HepG2 (cell line): ENCODE data around the gene OR2T33. TPM values are rescaled to one million over a fixed set of nuclear protein-coding genes. Genes with fewer than 3 reads are reported as not detected.

Source experiments
- ATAC-seq: fragments of 200-7000 bp; cut with Tn5 transposase; 3 replicates; pipeline ENCODE4 v1.9.1; 2020; ENCODE audit warnings: mild to moderate bottlenecking, moderate library complexity
- BruUV-seq: library from RNA; stranded (reverse); fragments of 400-500 nt; replicated peaks from 2 replicates; lab custom pipeline; 2021; lab: Mats Ljungman, UMichigan
- CTCF ChIA-PET: fragments of 300-600 bp; formaldehyde crosslinking; extraction: SDS; loops from one replicate; lab custom pipeline; 2021; ENCODE audit warnings: low total read pairs, inconsistent platforms, low intra/inter-chr PET ratio; lab: Yijun Ruan, JAX
- POLR2A ChIA-PET: fragments of 350-600 bp; sonication (Branson Sonifier 250); formaldehyde crosslinking; loops from one replicate; lab custom pipeline; 2020; ENCODE audit warnings: antibody characterized with exemption, inconsistent platforms; lab: Yijun Ruan, JAX
- DNase-seq: peaks from one replicate; pipeline ENCODE4 v3.0.0-alpha.2; 2015; ENCODE audit warnings: low spot score
- FAIRE-seq: peaks from 3 replicates; lab custom pipeline; 2011; peaks lifted over from hg19 to GRCh38; lab: Jason Lieb, UNC
- H2AFZ ChIP-seq: one replicate; pipeline ENCODE4 v1.6.1; 2011; ENCODE audit warnings: low read length, inconsistent platforms
- H3K27ac ChIP-seq: fragments of 300-600 bp; 3 replicates; pipeline ENCODE4 v1.8.0; 2011; ENCODE audit warnings: mixed run types, mild to moderate bottlenecking, mixed read lengths, low read length, inconsistent platforms; ENCODE audit not compliant: insufficient read depth; ENCODE audit errors: extremely low read length
- H3K27me3 ChIP-seq, 2 experiments: fragments of 200-600 bp in 1 of 2; 2 replicates in 1 of 2; 3 replicates in 1 of 2; pipeline versions ENCODE4 v1.6.0 to v1.8.0; 2011; ENCODE audit warnings: low read length in 2 of 2, mild to moderate bottlenecking in 2 of 2, moderate library complexity in 2 of 2, inconsistent platforms in 1 of 2; ENCODE audit not compliant: insufficient read depth in 2 of 2, control insufficient read depth in 1 of 2
- H3K36me3 ChIP-seq, 2 experiments: fragments of 200-600 bp in 1 of 2; replicated peaks in 1 of 2; 2 replicates in 1 of 2; 3 replicates in 1 of 2; pipeline versions ENCODE4 v1.5.1 to v1.8.0; 2011; ENCODE audit warnings: low read length in 2 of 2, inconsistent platforms in 1 of 2; ENCODE audit not compliant: insufficient read depth in 2 of 2, control insufficient read depth in 1 of 2
- H3K4me1 ChIP-seq: 2 replicates; pipeline ENCODE4 v1.5.1; 2012; ENCODE audit warnings: low read length, inconsistent platforms; ENCODE audit not compliant: insufficient read depth
- H3K4me2 ChIP-seq: 2 replicates; pipeline ENCODE4 v1.6.0; 2011; ENCODE audit warnings: low read depth, low read length, inconsistent platforms
- H3K4me3 ChIP-seq, 3 experiments: fragments of 200-600 bp in 1 of 3; sonication (generic), shearing (Covaris generic) in 1 of 3; replicated peaks in 1 of 3; 2 replicates each; pipeline ENCODE4 v1.5.1; 2011 to 2016; ENCODE audit warnings: low read length in 3 of 3, inconsistent platforms in 2 of 3, low read depth in 2 of 3, mild to moderate bottlenecking in 2 of 3, control low read depth in 1 of 3, mixed read lengths in 1 of 3; ENCODE audit not compliant: insufficient read depth in 1 of 3
- H3K79me2 ChIP-seq: one replicate; pipeline ENCODE4 v1.6.1; 2011; ENCODE audit warnings: low read length, inconsistent platforms; ENCODE audit not compliant: insufficient read depth
- H3K9ac ChIP-seq: 2 replicates; pipeline ENCODE4 v1.6.0; 2011; ENCODE audit warnings: mild to moderate bottlenecking, low read depth, low read length, inconsistent platforms; ENCODE audit not compliant: insufficient read depth
- H3K9me3 ChIP-seq: 2 replicates; pipeline ENCODE4 v1.5.1; 2012; ENCODE audit warnings: mild to moderate bottlenecking, low read length
- H4K20me1 ChIP-seq: 2 replicates; pipeline ENCODE4 v1.6.0; 2011; ENCODE audit warnings: inconsistent platforms, mild to moderate bottlenecking, low read length, moderate library complexity; ENCODE audit not compliant: insufficient read depth
- AGO1 ChIP-seq: fragments of 200-400 bp; formaldehyde crosslinking; IDR thresholded peaks from 2 replicates; pipeline ENCODE4 v1.6.1; 2017; ENCODE audit warnings: mild to moderate bottlenecking, low read depth, low read length, moderate library complexity; ENCODE audit not compliant: poor library complexity, severe bottlenecking
- ASH2L ChIP-seq: fragments of 300-600, 200-600 bp; sonication (generic); IDR thresholded peaks from 2 replicates; pipeline ENCODE4 v1.7.0; 2017; ENCODE audit warnings: low read depth, mild to moderate bottlenecking, moderate library complexity, mixed read lengths, low read length; ENCODE audit not compliant: insufficient read length
- CC2D1A ChIP-seq: sonication (generic); formaldehyde crosslinking; IDR thresholded peaks from 2 replicates; pipeline ENCODE4 v1.8.1; 2023; ENCODE audit warnings: mild to moderate bottlenecking, missing genetic modification reagents
- EED ChIP-seq: sonication (generic); formaldehyde crosslinking; IDR thresholded peaks from 2 replicates; pipeline ENCODE4 v1.5.0; 2020; ENCODE audit warnings: mild to moderate bottlenecking, missing genetic modification reagents
- HMG20B ChIP-seq: conservative IDR thresholded peaks from 2 replicates; pipeline ENCODE4 v1.6.1; 2016; ENCODE audit warnings: missing genetic modification reagents, missing compliant biosample characterization
- IRF9 ChIP-seq: sonication (generic); formaldehyde crosslinking; IDR thresholded peaks from 2 replicates; pipeline ENCODE4 v1.8.0; 2022; ENCODE audit warnings: missing genetic modification reagents, mild to moderate bottlenecking, borderline replicate concordance
- MLLT10 ChIP-seq: sonication (generic); formaldehyde crosslinking; IDR thresholded peaks from 2 replicates; pipeline ENCODE4 v1.4.0; 2020; ENCODE audit warnings: missing genetic modification reagents
- MXD1 ChIP-seq: sonication (generic); formaldehyde crosslinking; IDR thresholded peaks from 2 replicates; pipeline ENCODE4 v1.4.0; 2020; ENCODE audit warnings: mild to moderate bottlenecking, missing genetic modification reagents
- PLSCR1 ChIP-seq: sonication (generic); formaldehyde crosslinking; IDR thresholded peaks from 2 replicates; pipeline ENCODE4 v1.5.0; 2020; ENCODE audit warnings: missing genetic modification reagents, mild to moderate bottlenecking, borderline replicate concordance
- SNAPC4 ChIP-seq: sonication (generic); formaldehyde crosslinking; IDR thresholded peaks from 2 replicates; pipeline ENCODE4 v1.4.0; 2020; ENCODE audit warnings: mild to moderate bottlenecking, missing genetic modification reagents
- U2AF2 ChIP-seq: fragments of 200-400 bp; formaldehyde crosslinking; IDR thresholded peaks from 2 replicates; pipeline ENCODE4 v1.6.1; 2017; ENCODE audit warnings: low read depth, mild to moderate bottlenecking, low read length
- ZKSCAN5 ChIP-seq: sonication (generic); formaldehyde crosslinking; IDR thresholded peaks from 2 replicates; pipeline ENCODE4 v1.5.1; 2020; ENCODE audit warnings: mild to moderate bottlenecking, missing genetic modification reagents
- ZNF143 ChIP-seq: sonication (generic); formaldehyde crosslinking; IDR thresholded peaks from 2 replicates; pipeline ENCODE4 v1.4.0; 2020; ENCODE audit warnings: missing genetic modification reagents
- ZNF180 ChIP-seq: sonication (generic); formaldehyde crosslinking; IDR thresholded peaks from 2 replicates; pipeline ENCODE4 v1.4.0; 2020; ENCODE audit warnings: low read depth, missing genetic modification reagents, borderline replicate concordance
- ZNF251 ChIP-seq: sonication (generic); formaldehyde crosslinking; IDR thresholded peaks from 2 replicates; pipeline ENCODE4 v1.9.0; 2021; ENCODE audit warnings: mild to moderate bottlenecking, missing genetic modification reagents
- ZNF292 ChIP-seq: sonication (generic); formaldehyde crosslinking; IDR thresholded peaks from 2 replicates; pipeline ENCODE4 v1.8.1; 2022; ENCODE audit warnings: mild to moderate bottlenecking, low read depth, missing genetic modification reagents, borderline replicate concordance
- ZNF672 ChIP-seq: sonication (generic); formaldehyde crosslinking; IDR thresholded peaks from 2 replicates; pipeline ENCODE4 v1.8.1; 2022; ENCODE audit warnings: missing genetic modification reagents
- WGBS: methylation state at CpG from one replicate; pipeline ENCODE4 v1.1.6; 2017; ENCODE audit warnings: low lambda C conversion rate; 5-methylcytosine and 5-hydroxymethylcytosine counted together
- in situ Hi-C: cut with HindIII; loops from 2 replicates; pipeline ENCODE4 v1.10.0; 2017; ENCODE audit warnings: low pct_unique_long_range_greater_than_20kb; ENCODE audit not compliant: extremely low pct_ligation_motif_present
- intact Hi-C: fragments of 100-400 bp; cut with micrococcal nuclease; formaldehyde crosslinking; loops from one replicate; pipeline ENCODE4 v1.10.0; 2022; ENCODE audit not compliant: unreplicated experiment
- polyA plus RNA-seq, 8 experiments: library from polyadenylated mRNA; depleted of rRNA in 3 of 8; stranded (reverse) in 7 of 8; unstranded in 1 of 8; fragments of >200 nt; fragmentation: Illumina TruSeq in 4 of 8; extraction: Trizol in 4 of 8; gene quantifications; 2 replicates each; pipeline versions ENCODE4 v1.2.1 to v1.2.3, GENCODE V29; 2011 to 2016; ENCODE audit warnings: low read depth in 4 of 8, missing spikeins in 1 of 8, mixed read lengths in 1 of 8; ENCODE audit not compliant: insufficient read depth in 1 of 8
- total RNA-seq, 5 experiments: library from RNA; depleted of rRNA; stranded (reverse); fragments of >200 nt; fragmentation: Illumina TruSeq; extraction: Trizol; gene quantifications; 2 replicates each; pipeline ENCODE4 v1.2.3, GENCODE V29; 2016; ENCODE audit warnings: low read depth in 1 of 5

The OR2T33 gene
- total and polyA plus RNA-seq, 2 of the 13 experiments (the other 11 are each of a cell fraction or from before 2014, with no cell fraction given), result not detected

GRCh38 chr1:248239478-248239877 is 38.3 kb downstream of the OR2T33 start:
- Histone ChIP-seq H3K79me2 (no peaks in the 10 kb centered on the region), H3K4me1 (no peaks in the 10 kb centered on the region), H3K27ac (no peak overlapping the region), H3K9ac (no peak overlapping the region), H4K20me1 (no peaks in the 10 kb centered on the region), H3K27me3 (no peaks in the 10 kb centered on the region), H3K36me3 (no peaks in the 10 kb centered on the region), H3K4me2 (no peak overlapping the region), H3K9me3 (peaks cover 26% of the 10 kb centered on the region), H2AFZ (no peak overlapping the region), H3K4me3 (no peak overlapping the region)
- BruUV-seq, result no TSS peak
- ChIA-PET CTCF (no interaction called here), POLR2A (no interaction called here)
- in situ Hi-C loops (no loop called here), intact Hi-C loops (no loop called here)
- ATAC-seq, result no peak
- FAIRE-seq, result no peak
- DNase-seq, result no peak
- WGBS, result 10% methylated on average over 9 of the region's 9 CpGs
- TF ChIP-seq MXD1 (CRISPR knock-in tag) (no peak), SNAPC4 (CRISPR knock-in tag) (no peak), ZNF251 (CRISPR knock-in tag) (no peak), ZKSCAN5 (no peak), U2AF2 (no peak), AGO1 (no peak), ZNF180 (CRISPR knock-in tag) (no peak), ASH2L (no peak), IRF9 (CRISPR knock-in tag) (no peak), EED (CRISPR knock-in tag) (no peak), HMG20B (CRISPR knock-in tag) (no peak), ZNF292 (CRISPR knock-in tag) (no peak), ZNF143 (CRISPR knock-in tag) (no peak), CC2D1A (no peak), ZNF672 (CRISPR knock-in tag) (no peak), PLSCR1 (CRISPR knock-in tag) (no peak), MLLT10 (CRISPR knock-in tag) (no peak)
